ENCODE results near the gene BAMBI.

GRCh38 chr10:28687683-28688001 is 10.3 kb downstream of the BAMBI start:
- TF ChIP-seq CTCF (IDR thresholded peaks at IDR 0.05 in 2 of 3, conservative IDR thresholded peaks at IDR 0.05 in 1 of 3; ENCODE audit: borderline replicate concordance in 1 of 3, insufficient read depth in 1 of 3, low read depth in 2 of 3, low read length in 2 of 3), result no peak
- TF ChIP-seq MAX (IDR thresholded peaks at IDR 0.05), result no peak
- TF ChIP-seq REST (IDR thresholded peaks at IDR 0.05; ENCODE audit: low read depth), result no peak
- TF ChIP-seq CBX3 (IDR thresholded peaks at IDR 0.05; ENCODE audit: low read depth), result no peak
- no peak for TF ChIP-seq EGR1 (IDR thresholded peaks at IDR 0.05; ENCODE audit: low read depth)
- TF ChIP-seq JUND (IDR thresholded peaks at IDR 0.05), result no peak
- no peak for TF ChIP-seq POLR2A (IDR thresholded peaks at IDR 0.05; ENCODE audit: borderline replicate concordance, extremely low read depth, insufficient read depth, insufficient read length)
- TF ChIP-seq RAD21 (IDR thresholded peaks at IDR 0.05; ENCODE audit: low read depth), result no peak
- TF ChIP-seq ZFX (IDR thresholded peaks at IDR 0.05), result no peak
- TF ChIP-seq EZH2phosphoT487 (IDR thresholded peaks at IDR 0.05; ENCODE audit: borderline replicate concordance), result no peak
- TF ChIP-seq EZH2 (IDR thresholded peaks at IDR 0.05), result no peak
- no peak for TF ChIP-seq FOSL1 (IDR thresholded peaks at IDR 0.05; ENCODE audit: low read depth)
- TF ChIP-seq YY1 (IDR thresholded peaks at IDR 0.05; ENCODE audit: extremely low read depth, insufficient replicate concordance, low read depth, low read length), result no peak
